BE2C (cell line): ENCODE results near the gene SMIM20.

ENCODE experiments used
- DNase-seq: peaks from one replicate; pipeline ENCODE4 v3.0.0-alpha.2; 2020
- H3K27me3 ChIP-seq: fragments of 250-450 bp; sonication (Bioruptor Pico); 2 replicates; pipeline ENCODE4 v1.5.1; 2020; ENCODE audit warnings: mild to moderate bottlenecking
- H3K36me3 ChIP-seq: fragments of 250-450 bp; sonication (Bioruptor Pico); 2 replicates; pipeline ENCODE4 v1.5.1; 2020; ENCODE audit warnings: mild to moderate bottlenecking
- H3K4me1 ChIP-seq: fragments of 250-450 bp; sonication (Bioruptor Pico); 2 replicates; pipeline ENCODE4 v1.5.1; 2020
- H3K4me3 ChIP-seq: 2 replicates; pipeline ENCODE4 v1.5.1; 2011; ENCODE audit warnings: low read depth, low read length
- H3K9me3 ChIP-seq: fragments of 250-450 bp; sonication (Bioruptor Pico); 2 replicates; pipeline ENCODE4 v1.5.1; 2020
- CTCF ChIP-seq: IDR thresholded peaks from 2 replicates; pipeline ENCODE4 v1.5.1; 2012; ENCODE audit warnings: mild to moderate bottlenecking, low read depth, low read length

Gene SMIM20

GRCh38 chr4:25873632-25874129 is 40.3 kb upstream of the SMIM20 start:
- Histone ChIP-seq H3K27me3 (peaks cover 10% of the 10 kb centered on the region; the same call in 1 of the 2 replicates), H3K4me1 (no peaks in the 10 kb centered on the region), H3K4me3 (no peak overlapping the region), H3K36me3 (no peaks in the 10 kb centered on the region), H3K9me3 (no peaks in the 10 kb centered on the region)
- TF ChIP-seq CTCF, result no peak
- no peak for DNase-seq

- no peak for TF ChIP-seq CTCF
- H3K4me1 ChIP-seq, result no peaks in the 10 kb centered on the region
- H3K36me3 ChIP-seq, result no peaks in the 10 kb centered on the region
- H3K4me3 ChIP-seq, result no peak overlapping the region
- H3K27me3 ChIP-seq, result peaks cover 10% of the 10 kb centered on the region; the same call in 1 of the 2 replicates
- DNase-seq, result no peak
- no peaks in the 10 kb centered on the region for H3K9me3 ChIP-seq
These were observed 39.4 kb upstream of the SMIM20 start for GRCh38 chr4:25874655-25875054.

- no peak for TF ChIP-seq CTCF
- Histone ChIP-seq H3K9me3 (no peaks in the 10 kb centered on the region), H3K27me3 (peaks cover 7% of the 10 kb centered on the region; the same call in 1 of the 2 replicates), H3K36me3 (no peaks in the 10 kb centered on the region), H3K4me3 (no peak overlapping the region), H3K4me1 (no peaks in the 10 kb centered on the region)
- DNase-seq, result no peak
These were observed 38.7 kb upstream of the SMIM20 start for GRCh38 chr4:25875281-25875745.

- no peak for DNase-seq
These were observed 35.3 kb upstream of the SMIM20 start for GRCh38 chr4:25878676-25879075.

GRCh38 chr4:25879091-25879584 is 34.9 kb upstream of the SMIM20 start:
- no peak for TF ChIP-seq CTCF
- no peaks in the 10 kb centered on the region for H3K9me3 ChIP-seq
- H3K4me3 ChIP-seq, result no peak overlapping the region
- no peaks in the 10 kb centered on the region for H3K4me1 ChIP-seq
- peaks cover 6% of the 10 kb centered on the region; the same call in 1 of the 2 replicates for H3K27me3 ChIP-seq
- no peaks in the 10 kb centered on the region for H3K36me3 ChIP-seq
- DNase-seq, result no peak

More at GRCh38 chr4:25878676-25879075, 35.3 kb upstream of the SMIM20 start:
- Histone ChIP-seq H3K36me3 (no peaks in the 10 kb centered on the region), H3K27me3 (peaks cover 6% of the 10 kb centered on the region; the same call in 1 of the 2 replicates), H3K9me3 (no peaks in the 10 kb centered on the region), H3K4me1 (no peaks in the 10 kb centered on the region), H3K4me3 (no peak overlapping the region)
- no peak for TF ChIP-seq CTCF

GRCh38 chr4:25879587-25879986 is 34.4 kb upstream of the SMIM20 start:
- Histone ChIP-seq H3K9me3 (no peaks in the 10 kb centered on the region), H3K4me3 (no peak overlapping the region), H3K4me1 (no peaks in the 10 kb centered on the region), H3K27me3 (peaks cover 6% of the 10 kb centered on the region; the same call in 1 of the 2 replicates), H3K36me3 (no peaks in the 10 kb centered on the region)
- DNase-seq, result no peak
- no peak for TF ChIP-seq CTCF
